Activated effector memory CD4-positive, alpha-beta T cell treated with Interleukin-2 at 50 U/mL for 16 hours (primary cell): ENCODE data around the gene SPSB2.

ENCODE experiments used
- DNase-seq: peaks from one replicate; pipeline ENCODE4 v3.0.0-alpha.2; 2020

SPSB2 gene

GRCh38 chr12:6849976-6850560 is 23.0 kb downstream of the SPSB2 start:
- DNase-seq = no peak

GRCh38 chr12:6849427-6849826 is 23.7 kb downstream of the SPSB2 start:
- DNase-seq = no peak

GRCh38 chr12:6847676-6848075 is 25.4 kb downstream of the SPSB2 start:
- no peak for DNase-seq

- DNase-seq = no peak
Observed at GRCh38 chr12:6846316-6846869, 26.7 kb downstream of the SPSB2 start.

- no peak for DNase-seq
Observed at GRCh38 chr12:6845395-6845794, 27.7 kb downstream of the SPSB2 start.

GRCh38 chr12:6843118-6843902 is 29.8 kb downstream of the SPSB2 start:
- no peak for DNase-seq

- DNase-seq = no peak
Observed at GRCh38 chr12:6842075-6842474, 31.0 kb downstream of the SPSB2 start.

GRCh38 chr12:6840761-6841515 is 32.2 kb downstream of the SPSB2 start, which contains the start of gene GNB3:
GNB3 (plus strand) TSS chr12:6840925; CDS start chr12:6841288, 363 bp downstream.
- no peak for DNase-seq

GRCh38 chr12:6840330-6840729 is 32.8 kb downstream of the SPSB2 start:
- DNase-seq = no peak

- DNase-seq = no peak
Observed at GRCh38 chr12:6839482-6840201, 33.5 kb downstream of the SPSB2 start.

GRCh38 chr12:6838854-6839253 is 34.2 kb downstream of the SPSB2 start:
- DNase-seq = no peak

- DNase-seq = no peak
Observed at GRCh38 chr12:6837370-6838060, 35.6 kb downstream of the SPSB2 start.

GRCh38 chr12:6836851-6837250 is 36.3 kb downstream of the SPSB2 start:
- DNase-seq = no peak

- DNase-seq = no peak
Observed at GRCh38 chr12:6834873-6835272, 38.2 kb downstream of the SPSB2 start.

- DNase-seq = no peak
Observed at GRCh38 chr12:6834254-6834653, 38.8 kb downstream of the SPSB2 start.

- DNase-seq = no peak
Observed at GRCh38 chr12:6833189-6833890, 39.8 kb downstream of the SPSB2 start.

- DNase-seq = no peak
Observed at GRCh38 chr12:6832125-6832524, 41.0 kb downstream of the SPSB2 start.

- DNase-seq = no peak
Observed at GRCh38 chr12:6831450-6831995, 41.6 kb downstream of the SPSB2 start.

GRCh38 chr12:6830999-6831398 is 42.1 kb downstream of the SPSB2 start:
- no peak for DNase-seq

GRCh38 chr12:6830286-6830890 is 42.7 kb downstream of the SPSB2 start:
- DNase-seq = no peak
